HEK293 (cell line): ENCODE data around the gene TNFRSF8.

Experiments
- CTCF ChIA-PET: fragments of 350-600 bp; formaldehyde crosslinking; extraction: SDS; loops from one replicate; lab custom pipeline; 2021; ENCODE audit warnings: antibody characterized with exemption; lab: Yijun Ruan, JAX
- POLR2A ChIA-PET: fragments of 300-600 bp; formaldehyde crosslinking; extraction: SDS; loops from one replicate; lab custom pipeline; 2020; ENCODE audit warnings: antibody characterized with exemption, inconsistent platforms; lab: Yijun Ruan, JAX
- H3K27ac ChIP-seq: fragments of 200-500 bp; sonication (Bioruptor generic); 2 replicates; pipeline ENCODE4 v1.5.1; 2014; ENCODE audit warnings: low read depth, low read length, control low read depth, inconsistent platforms; ENCODE audit errors: extremely low read depth
- H3K36me3 ChIP-seq, 2 experiments: fragments of 200-500 bp in 1 of 2; sonication (Bioruptor generic) in 1 of 2; 1 replicate in 1 of 2; 2 replicates in 1 of 2; pipeline ENCODE4 v1.5.1; 2014 to 2017; ENCODE audit warnings: inconsistent platforms in 2 of 2, low read length in 2 of 2; ENCODE audit not compliant: control insufficient read depth in 2 of 2, insufficient read depth in 1 of 2
- H3K4me1 ChIP-seq: fragments of 200-500 bp; sonication (Bioruptor generic); 2 replicates; pipeline ENCODE4 v1.5.1; 2014; ENCODE audit warnings: mild to moderate bottlenecking, low read length, inconsistent platforms; ENCODE audit not compliant: control insufficient read depth, insufficient read depth
- H3K4me3 ChIP-seq: 2 replicates; pipeline ENCODE4 v1.5.1; 2011; ENCODE audit warnings: low read depth, mild to moderate bottlenecking, control low read depth, low read length, moderate library complexity
- H3K9me3 ChIP-seq: fragments of 200-500 bp; sonication (Bioruptor generic); 2 replicates; pipeline ENCODE4 v1.5.1; 2014; ENCODE audit warnings: low read depth, low read length, inconsistent platforms; ENCODE audit not compliant: control insufficient read depth, insufficient read depth
- GLIS1 ChIP-seq: fragments of 450-650 bp; formaldehyde crosslinking; IDR thresholded peaks from 2 replicates; pipeline ENCODE4 v1.5.1; 2016; ENCODE audit warnings: missing biosample characterization, missing genetic modification characterization
- PRDM2 ChIP-seq: fragments of 450-650 bp; formaldehyde crosslinking; IDR thresholded peaks from 2 replicates; pipeline ENCODE4 v1.5.1; 2016; ENCODE audit warnings: missing biosample characterization, missing genetic modification characterization, borderline replicate concordance
- SETDB1 ChIP-seq: IDR thresholded peaks from one replicate; pipeline ENCODE4 v1.6.1; 2017; ENCODE audit warnings: mild to moderate bottlenecking, low read length, moderate library complexity, mixed read lengths; ENCODE audit not compliant: insufficient read length
- ZBTB1 ChIP-seq: fragments of 450-650 bp; formaldehyde crosslinking; IDR thresholded peaks from 2 replicates; pipeline ENCODE4 v1.5.1; 2016; ENCODE audit warnings: missing biosample characterization, missing genetic modification characterization
- ZBTB21 ChIP-seq: fragments of 450-650 bp; formaldehyde crosslinking; IDR thresholded peaks from 2 replicates; pipeline ENCODE4 v1.5.1; 2017; ENCODE audit warnings: missing biosample characterization, missing genetic modification characterization
- ZBTB44 ChIP-seq: fragments of 450-650 bp; IDR thresholded peaks from 2 replicates; pipeline ENCODE4 v1.5.1; 2018; ENCODE audit warnings: missing biosample characterization, mild to moderate bottlenecking, missing genetic modification characterization
- ZNF112 ChIP-seq: fragments of 450-650 bp; formaldehyde crosslinking; IDR thresholded peaks from 2 replicates; pipeline ENCODE4 v1.5.0; 2017; ENCODE audit warnings: missing biosample characterization, missing genetic modification characterization
- ZNF148 ChIP-seq: fragments of 450-650 bp; formaldehyde crosslinking; IDR thresholded peaks from 2 replicates; pipeline ENCODE4 v1.5.0; 2017; ENCODE audit warnings: missing biosample characterization, missing genetic modification characterization, borderline replicate concordance
- ZNF2 ChIP-seq: fragments of 450-650 bp; formaldehyde crosslinking; IDR thresholded peaks from 2 replicates; pipeline ENCODE4 v1.5.1; 2016; ENCODE audit warnings: missing biosample characterization, missing genetic modification characterization
- ZNF202 ChIP-seq: fragments of 450-650 bp; formaldehyde crosslinking; IDR thresholded peaks from 2 replicates; pipeline ENCODE4 v1.5.1; 2016; ENCODE audit warnings: missing biosample characterization, missing genetic modification characterization, borderline replicate concordance
- ZNF324 ChIP-seq: fragments of 450-650 bp; formaldehyde crosslinking; IDR thresholded peaks from 2 replicates; pipeline ENCODE4 v1.5.1; 2016; ENCODE audit warnings: missing biosample characterization, missing genetic modification characterization
- ZNF366 ChIP-seq: fragments of 450-650 bp; formaldehyde crosslinking; conservative IDR thresholded peaks from 2 replicates; pipeline ENCODE4 v1.5.1; 2016; ENCODE audit warnings: missing biosample characterization, missing genetic modification characterization
- ZNF423 ChIP-seq: fragments of 450-650 bp; formaldehyde crosslinking; IDR thresholded peaks from 2 replicates; pipeline ENCODE4 v1.5.1; 2016; ENCODE audit warnings: missing biosample characterization, missing genetic modification characterization
- ZNF514 ChIP-seq: fragments of 450-650 bp; formaldehyde crosslinking; IDR thresholded peaks from 2 replicates; pipeline ENCODE4 v1.5.1; 2016; ENCODE audit warnings: missing biosample characterization, missing genetic modification characterization
- ZNF623 ChIP-seq: fragments of 450-650 bp; formaldehyde crosslinking; IDR thresholded peaks from 2 replicates; pipeline ENCODE4 v1.5.1; 2016; ENCODE audit warnings: missing biosample characterization, missing genetic modification characterization
- ZNF677 ChIP-seq: fragments of 450-650 bp; IDR thresholded peaks from 2 replicates; pipeline ENCODE4 v1.5.0; 2018; ENCODE audit warnings: missing biosample characterization, mild to moderate bottlenecking, missing genetic modification characterization, moderate library complexity
- ZNF777 ChIP-seq: fragments of 450-650 bp; formaldehyde crosslinking; IDR thresholded peaks from 2 replicates; pipeline ENCODE4 v1.5.1; 2017; ENCODE audit warnings: missing biosample characterization, missing genetic modification characterization, borderline replicate concordance
- TF ChIP-seq, protein P1 (sequence below): fragments of 450-650 bp; formaldehyde crosslinking; IDR thresholded peaks from 2 replicates; pipeline ENCODE4 v1.5.1; 2016; ENCODE audit warnings: missing biosample characterization, missing genetic modification characterization
- TF ChIP-seq, protein P2 (sequence below): fragments of 450-650 bp; formaldehyde crosslinking; IDR thresholded peaks from 2 replicates; pipeline ENCODE4 v1.5.1; 2016; ENCODE audit warnings: missing biosample characterization, missing genetic modification characterization, borderline replicate concordance

Gene TNFRSF8

DNA sequence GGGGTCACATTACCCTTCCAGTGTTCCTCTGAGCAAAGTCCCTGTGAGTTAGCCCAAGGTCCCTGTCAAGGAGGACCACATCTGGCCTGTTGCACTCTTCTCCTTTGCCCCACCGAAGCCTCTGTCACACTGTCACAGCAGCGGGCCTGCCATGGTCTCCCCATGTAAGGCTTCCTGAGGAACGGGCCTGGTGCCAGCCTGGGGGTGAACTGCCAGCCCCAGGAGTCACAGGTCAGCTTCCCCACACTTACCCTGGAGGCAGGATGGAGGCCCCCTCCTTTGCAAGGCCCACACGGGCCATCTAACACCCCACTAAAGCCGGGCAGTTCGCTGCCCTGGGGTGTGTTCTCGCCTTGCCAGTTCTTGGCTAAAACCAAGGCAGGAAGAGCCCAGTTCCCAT, 117.8 kb downstream of the TNFRSF8 start (continued):
- TF ChIP-seq PRDM2 (tag by site-specific recombination): no peak
- no peak for TF ChIP-seq ZNF324 (tag by site-specific recombination)
- TF ChIP-seq, protein P1, sequence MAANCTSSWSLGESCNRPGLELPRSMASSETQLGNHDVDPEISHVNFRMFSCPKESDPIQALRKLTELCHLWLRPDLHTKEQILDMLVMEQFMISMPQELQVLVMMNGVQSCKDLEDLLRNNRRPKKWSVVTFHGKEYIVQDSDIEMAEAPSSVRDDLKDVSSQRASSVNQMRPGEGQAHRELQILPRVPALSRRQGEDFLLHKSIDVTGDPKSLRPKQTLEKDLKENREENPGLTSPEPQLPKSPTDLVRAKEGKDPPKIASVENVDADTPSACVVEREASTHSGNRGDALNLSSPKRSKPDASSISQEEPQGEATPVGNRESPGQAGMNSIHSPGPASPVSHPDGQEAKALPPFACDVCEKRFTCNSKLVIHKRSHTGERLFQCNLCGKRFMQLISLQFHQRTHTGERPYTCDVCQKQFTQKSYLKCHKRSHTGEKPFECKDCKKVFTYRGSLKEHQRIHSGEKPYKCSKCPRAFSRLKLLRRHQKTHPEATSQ (tag by site-specific recombination): no peak
- no peak for TF ChIP-seq ZBTB21
- TF ChIP-seq ZNF677 (tag by site-specific recombination): no peak
- TF ChIP-seq ZBTB1: no peak
- TF ChIP-seq ZNF423 (tag by site-specific recombination): no peak
- no peak for TF ChIP-seq ZNF112 (tag by site-specific recombination)
- TF ChIP-seq GLIS1: no peak

- no peak overlapping the region for H3K4me3 ChIP-seq
- ChIA-PET POLR2A (no interaction called here), CTCF (no interaction called here)
- no peaks in the 10 kb centered on the region for H3K4me1 ChIP-seq
- no peak for TF ChIP-seq ZNF148 (tag by site-specific recombination)
- TF ChIP-seq ZNF623 (tag by site-specific recombination): no peak
- TF ChIP-seq ZNF777 (tag by site-specific recombination): no peak
- no peak for TF ChIP-seq SETDB1
- no peak for TF ChIP-seq ZNF2 (tag by site-specific recombination)
- TF ChIP-seq ZNF202: no peak
- TF ChIP-seq ZNF366 (tag by site-specific recombination): no peak
- TF ChIP-seq ZBTB44: no peak
- TF ChIP-seq ZNF514 (tag by site-specific recombination): no peak
- TF ChIP-seq, protein P2, sequence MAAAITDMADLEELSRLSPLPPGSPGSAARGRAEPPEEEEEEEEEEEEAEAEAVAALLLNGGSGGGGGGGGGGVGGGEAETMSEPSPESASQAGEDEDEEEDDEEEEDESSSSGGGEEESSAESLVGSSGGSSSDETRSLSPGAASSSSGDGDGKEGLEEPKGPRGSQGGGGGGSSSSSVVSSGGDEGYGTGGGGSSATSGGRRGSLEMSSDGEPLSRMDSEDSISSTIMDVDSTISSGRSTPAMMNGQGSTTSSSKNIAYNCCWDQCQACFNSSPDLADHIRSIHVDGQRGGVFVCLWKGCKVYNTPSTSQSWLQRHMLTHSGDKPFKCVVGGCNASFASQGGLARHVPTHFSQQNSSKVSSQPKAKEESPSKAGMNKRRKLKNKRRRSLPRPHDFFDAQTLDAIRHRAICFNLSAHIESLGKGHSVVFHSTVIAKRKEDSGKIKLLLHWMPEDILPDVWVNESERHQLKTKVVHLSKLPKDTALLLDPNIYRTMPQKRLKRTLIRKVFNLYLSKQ (tag by site-specific recombination): no peak
- H3K27ac ChIP-seq: no peak overlapping the region
- no peaks in the 10 kb centered on the region for H3K9me3 ChIP-seq
- H3K36me3 ChIP-seq: no peaks in the 10 kb centered on the region
Measured at GRCh38 chr1:12181568-12181967, 118.5 kb downstream of the TNFRSF8 start.
